ENCODE data around the gene GTF2IRD2. TPM values are rescaled to one million over a fixed set of nuclear protein-coding genes. Genes with fewer than 3 reads are reported as not detected.
A peak's percentile ranks its signal among the peaks of the same experiment; 100 is the strongest.
"Not testable (repeated sequence)": the region's sequence is repeated elsewhere in the genome, so short reads cannot be mapped to it uniquely, and the experiment has no call there.

The GTF2IRD2 gene
- total and polyA plus RNA-seq, 10 donors, result 13.3 to 31.3 (median 19.0) TPM

DNA sequence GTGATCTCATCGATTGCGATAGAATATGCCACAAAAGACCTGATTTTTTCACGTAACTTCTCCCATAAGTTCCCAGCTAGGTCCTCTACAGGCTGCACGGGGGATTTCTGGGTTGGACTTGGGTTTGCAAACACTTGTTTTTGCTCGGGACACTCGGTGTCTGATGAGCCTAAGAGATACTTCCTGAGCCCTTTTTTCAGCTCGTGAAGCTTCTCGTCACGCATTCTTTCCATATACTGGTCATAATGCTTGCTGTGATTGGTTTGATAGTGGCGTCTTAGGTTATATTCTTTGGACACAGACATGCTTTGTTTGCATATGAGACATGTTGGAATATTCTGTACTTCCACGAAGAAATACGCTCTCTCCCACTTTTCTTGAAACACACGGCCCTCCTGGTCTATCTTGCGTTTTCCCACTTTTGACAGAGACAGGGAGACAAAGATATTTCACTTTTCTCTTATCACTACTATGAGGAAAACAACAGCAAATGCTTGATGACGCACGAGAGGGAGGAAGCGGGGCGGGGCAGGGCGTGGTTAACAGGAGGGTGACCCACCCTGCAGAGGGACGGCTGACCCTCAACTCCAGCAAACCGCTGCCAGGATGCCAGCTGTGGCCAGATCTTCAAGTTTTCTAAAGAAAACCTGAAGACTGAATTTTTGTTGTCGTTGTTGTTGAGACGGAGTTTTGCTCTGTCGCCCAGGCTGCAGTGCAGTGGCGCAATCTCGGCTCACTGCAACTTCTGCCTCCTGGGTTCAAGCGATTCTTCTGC, 53.4 kb downstream of the GTF2IRD2 start:
- DNase-seq; H3K9me3 ChIP-seq; intact Hi-C loops (cut with DNase I; ENCODE audit: low total_unique reads); H3K27ac ChIP-seq; H3K4me3 ChIP-seq; H3K27me3 ChIP-seq (replicated peaks in 1 of 7); H3K36me3 ChIP-seq; H3K4me1 ChIP-seq: not testable (repeated sequence)
- WGBS, 5 donors, result 86 to 93% (median 89%) methylated on average over 5 to 13 of the region's 27 CpGs; no CpG with 5 or more reads in 1 of the 5 donors

DNA sequence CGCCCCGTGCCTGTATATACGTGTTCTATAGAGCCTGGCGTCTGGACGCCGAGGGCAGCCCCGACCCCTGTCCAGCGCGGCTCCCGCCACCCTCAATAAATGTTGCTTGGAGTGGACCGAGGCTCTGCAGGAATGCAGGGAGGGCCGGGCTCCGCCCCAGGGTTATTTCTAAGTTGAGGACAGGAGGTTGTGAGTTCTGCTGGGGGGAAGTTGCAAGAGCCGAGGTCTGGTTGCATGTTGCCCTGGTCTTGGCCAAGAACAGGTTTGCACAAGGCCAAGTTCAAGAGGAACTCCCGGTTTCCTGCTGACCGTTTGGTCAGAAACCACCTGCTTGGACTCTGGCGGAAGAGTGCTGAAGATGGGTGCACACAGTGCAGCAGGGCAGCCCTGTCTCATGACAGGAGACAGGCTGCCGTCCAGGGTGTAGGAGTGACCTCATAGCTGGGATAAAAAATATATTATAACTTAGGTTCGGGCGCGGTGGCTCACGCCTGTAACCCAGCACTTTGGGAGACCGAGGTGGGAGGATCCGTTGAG, 62.1 kb downstream of the GTF2IRD2 start:
- 1 to 17% (median 11%) methylated on average over 3 of the region's 24 CpGs; no CpG with 5 or more reads in 2 of the 5 donors for WGBS, 5 donors
- H3K27me3 ChIP-seq (replicated peaks in 1 of 7); H3K4me1 ChIP-seq; H3K4me3 ChIP-seq; H3K27ac ChIP-seq; DNase-seq; H3K36me3 ChIP-seq; H3K9me3 ChIP-seq; intact Hi-C loops (cut with DNase I; ENCODE audit: low total_unique reads): not testable (repeated sequence)
- TF ChIP-seq POLR2AphosphoS5 (IDR thresholded peaks at IDR 0.05), result peak in 1 of 3 donors; percentile 6

DNA sequence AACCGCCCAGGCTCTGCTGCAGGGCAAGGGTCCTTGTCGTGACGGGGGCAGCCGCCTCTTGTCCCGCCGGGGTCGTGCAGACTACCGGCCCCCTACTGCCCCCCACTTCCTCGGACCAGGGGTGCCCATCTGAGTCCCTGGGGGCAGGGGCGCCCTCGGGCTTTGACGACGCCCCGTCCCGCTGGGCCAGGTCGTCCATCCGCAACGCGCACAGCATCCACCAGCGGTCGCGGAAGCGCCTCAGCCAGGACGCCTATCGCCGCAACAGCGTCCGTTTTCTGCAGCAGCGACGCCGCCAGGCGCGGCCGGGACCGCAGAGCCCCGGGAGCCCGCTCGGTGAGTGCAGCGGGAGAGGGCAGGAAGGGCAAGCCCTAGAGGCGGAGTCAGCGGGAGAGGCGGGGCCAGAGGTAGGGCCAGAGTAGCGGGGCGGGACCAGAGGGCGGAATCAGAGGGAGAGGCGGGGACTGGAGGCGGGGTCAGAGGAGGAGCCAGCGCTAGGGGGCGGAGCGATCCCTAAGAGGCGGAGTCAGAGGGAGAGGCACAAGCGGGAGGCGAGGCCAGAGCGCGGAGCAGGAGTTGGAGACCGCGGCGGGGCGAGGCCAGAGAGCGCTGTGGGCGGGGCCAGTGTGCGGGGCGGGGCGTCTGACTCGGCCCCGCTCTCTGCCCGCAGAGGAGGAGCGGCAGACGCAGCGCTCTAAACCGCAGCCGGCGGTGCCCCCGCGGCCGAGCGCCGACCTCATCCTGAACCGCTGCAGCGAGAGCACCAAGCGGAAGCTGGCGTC, 62.8 kb downstream of the GTF2IRD2 start:
- H3K4me1 ChIP-seq; H3K27me3 ChIP-seq (replicated peaks in 1 of 7); intact Hi-C loops (cut with DNase I; ENCODE audit: low total_unique reads); H3K9me3 ChIP-seq; H3K36me3 ChIP-seq: not testable (repeated sequence)
- 0 to 2% (median 0%) methylated on average over 10 to 42 of the region's 82 CpGs for WGBS, 5 donors
- peak overlapping the region in 6 of 8 donors; percentile 47 to 78 (median 65) for H3K27ac ChIP-seq
- DNase-seq, result peak; percentile 98
- peak overlapping the region in 5 of 8 donors; percentile 25 to 59 (median 33) for H3K4me3 ChIP-seq
- TF ChIP-seq POLR2AphosphoS5 (IDR thresholded peaks at IDR 0.05), result peak in 2 of 3 donors; percentile 14 to 63

DNA sequence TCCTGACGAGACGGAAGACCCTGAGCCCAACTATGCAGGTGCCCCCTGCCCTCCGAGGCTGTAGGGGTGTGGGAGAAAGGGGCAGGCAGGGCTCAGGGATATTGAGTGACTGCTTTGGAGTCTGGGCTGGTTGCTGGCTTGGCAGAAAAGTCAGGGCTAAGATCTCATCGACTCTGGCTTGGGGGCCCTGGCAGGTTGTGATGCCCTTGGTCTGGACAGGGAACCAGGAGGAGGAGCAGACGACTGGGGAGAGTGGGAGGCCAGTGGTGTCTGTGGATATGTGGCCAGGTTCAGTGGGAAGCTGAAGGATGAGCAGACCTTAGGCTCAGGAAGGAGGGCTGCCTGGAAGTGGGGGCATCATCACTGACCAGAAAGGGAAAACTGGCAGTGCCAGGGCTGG, 67.8 kb downstream of the GTF2IRD2 start:
- WGBS, 5 donors, result 86 to 100% (median 90%) methylated on average over 2 to 5 of the region's 5 CpGs; no CpG with 5 or more reads in 1 of the 5 donors
- H3K9me3 ChIP-seq; DNase-seq; H3K27ac ChIP-seq; H3K4me1 ChIP-seq; intact Hi-C loops (cut with DNase I; ENCODE audit: low total_unique reads); H3K27me3 ChIP-seq (replicated peaks in 1 of 7); H3K4me3 ChIP-seq: not testable (repeated sequence)
- H3K36me3 ChIP-seq, result peaks cover 0 to 33% (median 0%) of the 10 kb centered on the region in 6 donors

DNA sequence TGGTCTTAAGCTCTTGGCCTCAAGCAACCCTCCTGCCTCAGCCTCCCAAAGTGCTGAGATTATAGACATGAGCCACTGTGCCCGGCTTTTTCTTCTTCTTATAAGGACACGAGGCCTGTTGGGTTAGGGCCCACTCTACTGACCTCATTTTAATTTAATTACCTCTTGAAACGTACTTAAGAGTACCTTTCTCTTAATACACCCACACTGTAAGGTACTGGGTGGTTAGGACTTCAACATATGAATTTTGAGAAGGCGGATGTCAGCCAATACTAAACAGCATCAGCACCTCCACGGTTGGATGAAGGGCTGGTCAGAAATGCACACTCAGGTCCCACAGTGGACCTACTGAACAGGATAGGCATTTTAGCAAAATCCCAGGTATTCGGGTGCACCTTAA, 69.7 kb downstream of the GTF2IRD2 start:
- not testable (repeated sequence) for DNase-seq, H3K4me3 ChIP-seq
- 84 to 94% (median 92%) methylated on average over 3 to 5 of the region's 6 CpGs; no CpG with 5 or more reads in 1 of the 5 donors for WGBS, 5 donors

GRCh38 chr7:74779053-74779452, 72.4 kb downstream of the GTF2IRD2 start:
- not testable (repeated sequence) for DNase-seq

More for the DNA sequence above, 69.7 kb downstream of the GTF2IRD2 start:
- H3K27ac ChIP-seq; H3K4me1 ChIP-seq; H3K27me3 ChIP-seq (replicated peaks in 1 of 7); intact Hi-C loops (cut with DNase I; ENCODE audit: low total_unique reads); H3K9me3 ChIP-seq: not testable (repeated sequence)
- peaks cover 0 to 39% (median 0%) of the 10 kb centered on the region in 6 donors for H3K36me3 ChIP-seq

DNA sequence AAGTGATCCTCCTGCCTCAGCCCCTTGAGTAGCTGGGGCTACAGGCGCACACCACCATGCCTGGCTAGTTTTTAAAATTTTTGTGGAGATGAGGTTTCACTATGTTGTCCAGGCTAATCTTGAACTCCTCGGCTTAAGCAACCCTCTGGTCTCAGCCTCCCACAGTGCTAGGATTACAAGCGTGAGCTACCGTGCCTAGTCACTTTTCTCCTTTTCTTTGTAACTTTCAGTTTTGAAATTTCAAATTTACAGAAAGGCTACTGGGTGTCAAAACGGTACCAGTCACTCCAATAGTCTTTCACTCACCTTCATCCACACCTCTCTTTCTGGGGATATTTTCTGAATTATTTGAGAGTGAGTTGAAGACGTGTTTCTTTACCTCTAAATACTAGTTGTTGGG, 76.3 kb downstream of the GTF2IRD2 start:
- DNase-seq; H3K9me3 ChIP-seq; H3K4me3 ChIP-seq; intact Hi-C loops (cut with DNase I; ENCODE audit: low total_unique reads); H3K27me3 ChIP-seq (replicated peaks in 1 of 7); H3K27ac ChIP-seq; H3K4me1 ChIP-seq: not testable (repeated sequence)
- H3K36me3 ChIP-seq, result peaks cover 0 to 11% (median 0%) of the 10 kb centered on the region in 6 donors
- WGBS, 5 donors, result no CpG with 5 or more reads among the region's 6 CpGs

More at GRCh38 chr7:74779053-74779452, 72.4 kb downstream of the GTF2IRD2 start:
- H3K9me3 ChIP-seq; intact Hi-C loops (cut with DNase I; ENCODE audit: low total_unique reads); H3K27me3 ChIP-seq (replicated peaks in 1 of 7); H3K4me1 ChIP-seq; H3K4me3 ChIP-seq; H3K27ac ChIP-seq: not testable (repeated sequence)
- WGBS, 5 donors, result 88 to 95% (median 88%) methylated on average over 11 to 13 of the region's 17 CpGs; no CpG with 5 or more reads in 2 of the 5 donors
- peaks cover 0 to 33% (median 0%) of the 10 kb centered on the region in 6 donors for H3K36me3 ChIP-seq

DNA sequence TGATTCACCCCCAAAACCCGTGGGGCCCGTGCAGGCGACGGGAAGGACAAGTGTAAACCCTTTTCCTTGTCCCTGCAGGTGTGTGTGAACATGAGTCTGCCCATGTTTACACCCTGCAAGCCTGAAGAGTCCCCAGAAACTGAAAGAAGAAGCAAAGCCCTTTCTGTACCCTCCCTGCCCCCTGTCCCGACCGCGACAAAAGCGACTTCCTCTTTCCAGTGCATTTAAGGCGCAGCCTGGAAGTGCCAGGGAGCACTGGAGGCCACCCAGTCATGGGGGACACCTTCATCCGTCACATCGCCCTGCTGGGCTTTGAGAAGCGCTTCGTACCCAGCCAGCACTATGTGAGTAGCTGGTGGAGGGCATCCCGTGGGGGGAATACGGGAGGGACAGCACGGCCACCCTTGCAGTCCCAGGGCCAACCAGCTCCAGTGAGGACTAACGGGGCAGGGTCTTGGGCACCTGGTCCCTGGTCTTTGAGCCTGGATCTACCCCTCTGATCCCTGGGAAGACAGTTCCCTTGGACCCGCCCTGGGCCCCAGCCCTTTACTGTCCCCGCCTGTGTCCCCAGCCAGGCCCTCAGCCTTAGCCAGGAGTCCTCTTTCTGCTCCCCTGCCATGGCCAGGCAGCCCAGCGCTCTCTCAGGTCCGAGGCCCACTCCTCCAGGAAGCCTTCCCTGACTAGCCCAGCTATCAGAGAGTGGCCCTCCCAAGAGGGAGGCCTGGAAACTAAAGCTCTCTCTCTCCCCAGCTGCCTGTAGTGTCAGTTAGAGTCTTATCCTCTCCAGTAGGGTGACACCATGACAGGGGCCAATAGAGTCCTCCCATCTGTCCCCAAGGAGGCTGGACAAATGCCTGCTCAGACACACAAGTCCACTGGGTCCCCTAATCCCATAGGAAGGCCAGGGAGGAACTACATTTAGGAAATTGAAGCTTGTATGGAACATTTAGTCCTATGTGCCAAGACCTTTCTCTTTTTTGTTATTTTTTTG, 77.3 kb downstream of the GTF2IRD2 start, which contains the start of gene NCF1:
TSS of gene NCF1 (plus strand) at position 252 of the 991 bp plus-strand sequence. CDS start at position 273, 21 bp downstream.
- H3K4me3 ChIP-seq; H3K4me1 ChIP-seq; H3K9me3 ChIP-seq; DNase-seq; H3K27me3 ChIP-seq (replicated peaks in 1 of 7); intact Hi-C loops (cut with DNase I; ENCODE audit: low total_unique reads); H3K36me3 ChIP-seq: not testable (repeated sequence)
- peak within 1 kb of the TSS in 1 of 8 donors; percentile 38 for H3K27ac ChIP-seq
- WGBS, 5 donors, result no CpG with 5 or more reads among the region's 21 CpGs

DNA sequence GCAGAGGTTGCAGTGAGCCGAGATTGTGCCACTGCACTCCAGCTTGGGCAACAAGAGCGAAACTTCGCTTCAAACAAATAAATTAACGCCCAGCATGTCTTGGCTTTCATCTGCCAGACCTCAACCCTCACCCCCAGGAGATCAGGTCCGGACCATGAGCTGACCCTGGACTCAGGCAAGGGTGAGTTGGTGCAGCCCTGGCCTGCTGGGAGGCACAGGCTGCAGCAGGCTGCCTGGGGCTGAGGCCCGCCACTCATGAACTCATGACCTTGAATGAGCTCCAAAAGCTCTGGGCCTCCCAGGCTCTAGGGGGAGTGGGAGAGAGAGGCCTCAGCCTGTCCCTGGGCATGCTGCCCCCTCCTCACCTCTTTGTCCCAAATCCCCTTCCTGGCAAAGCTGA, 79.3 kb downstream of the GTF2IRD2 start:
- Histone ChIP-seq H3K27ac (peak overlapping the region in 1 of 8 donors; percentile 40), H3K4me1 (peaks cover 0 to 11% (median 1%) of the 10 kb centered on the region in 6 donors)
- H3K4me3 ChIP-seq; intact Hi-C loops (cut with DNase I; ENCODE audit: low total_unique reads); H3K27me3 ChIP-seq (replicated peaks in 1 of 7); H3K9me3 ChIP-seq; H3K36me3 ChIP-seq: not testable (repeated sequence)
- DNase-seq, result peak; percentile 50
- 87 to 95% (median 90%) methylated on average over 4 to 6 of the region's 6 CpGs for WGBS, 5 donors

Data from spleen (tissue), 11 donors.